ENCODE measurements around the gene UNG.
A peak's percentile ranks its signal among the peaks of the same experiment; 100 is the strongest.

Gene UNG

DNA sequence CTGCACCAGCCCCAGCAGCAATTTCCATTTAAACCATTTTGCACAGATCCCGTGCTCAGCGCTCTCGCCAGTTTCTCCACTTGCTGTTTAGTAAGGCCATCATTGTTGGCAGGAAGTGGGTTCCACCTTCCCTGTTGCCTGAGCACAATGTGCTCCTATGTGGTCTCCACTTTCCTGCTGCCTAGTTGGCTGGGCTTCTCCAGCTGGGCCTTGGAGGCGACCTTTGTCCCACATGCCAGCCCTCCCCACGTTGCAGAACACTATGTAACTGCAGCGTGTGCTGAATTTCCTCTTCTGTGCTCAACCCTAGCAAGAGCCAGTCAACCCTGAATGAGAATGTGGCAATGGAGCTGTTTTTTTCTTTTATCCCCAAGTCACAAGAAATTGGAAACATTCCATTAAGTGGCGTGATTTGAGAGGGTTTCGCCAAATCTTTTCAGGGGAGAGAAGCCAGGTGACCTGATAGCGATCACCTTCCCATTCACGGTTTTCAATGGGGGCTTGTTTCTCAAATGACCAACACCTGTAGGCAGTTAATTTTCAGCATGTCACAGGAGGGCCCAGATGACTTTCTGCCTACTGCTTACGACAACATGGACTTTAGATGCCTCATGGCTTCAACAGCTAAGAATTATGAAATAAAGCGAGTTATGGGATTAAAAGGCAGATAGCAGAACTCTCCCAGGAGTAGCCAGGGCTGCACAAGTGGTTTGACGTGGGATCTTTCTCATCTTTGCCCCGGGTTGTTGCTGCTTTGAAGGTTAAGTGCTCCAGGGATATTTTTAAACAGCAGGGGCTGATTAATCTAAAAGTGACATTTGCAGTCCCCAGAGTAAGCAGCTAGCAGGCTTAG lies 18.6 kb downstream of the UNG start, which contains the start of gene ACACB:
TSS of gene ACACB (plus strand) at position 830 of the 853 bp plus-strand sequence. CDS start 22,819 bp downstream, outside the sequence.
- H3K27me3 ChIP-seq (ENCODE audit: insufficient read depth, poor library complexity, severe bottlenecking) = no peaks in the 10 kb centered on the region
- TF ChIP-seq POLR2AphosphoS5 (IDR thresholded peaks at IDR 0.05; ENCODE audit: low read depth) (peak; percentile 45; the same call in 1 of the 2 replicates), GABPA (IDR thresholded peaks at IDR 0.05; ENCODE audit: low read depth) (no peak)
- peak in 1 of 2 experiments; percentile 80 for DNase-seq (ENCODE audit: low read depth in 1 of 2, low spot score in 1 of 2)
- H3K4me3 ChIP-seq (replicated peaks; ENCODE audit: insufficient read depth, low read length) = no peak within 1 kb of the TSS
- peak within 1 kb of the TSS; percentile 60 for H3K27ac ChIP-seq (replicated peaks)

- no peak for DNase-seq (ENCODE audit: low read depth in 1 of 2, low spot score in 1 of 2)
- TF ChIP-seq REST (IDR thresholded peaks at IDR 0.05; ENCODE audit: insufficient replicate concordance, low read depth) = no peak
- no peak for TF ChIP-seq GABPA (IDR thresholded peaks at IDR 0.05; ENCODE audit: low read depth)
- TF ChIP-seq, protein P1, sequence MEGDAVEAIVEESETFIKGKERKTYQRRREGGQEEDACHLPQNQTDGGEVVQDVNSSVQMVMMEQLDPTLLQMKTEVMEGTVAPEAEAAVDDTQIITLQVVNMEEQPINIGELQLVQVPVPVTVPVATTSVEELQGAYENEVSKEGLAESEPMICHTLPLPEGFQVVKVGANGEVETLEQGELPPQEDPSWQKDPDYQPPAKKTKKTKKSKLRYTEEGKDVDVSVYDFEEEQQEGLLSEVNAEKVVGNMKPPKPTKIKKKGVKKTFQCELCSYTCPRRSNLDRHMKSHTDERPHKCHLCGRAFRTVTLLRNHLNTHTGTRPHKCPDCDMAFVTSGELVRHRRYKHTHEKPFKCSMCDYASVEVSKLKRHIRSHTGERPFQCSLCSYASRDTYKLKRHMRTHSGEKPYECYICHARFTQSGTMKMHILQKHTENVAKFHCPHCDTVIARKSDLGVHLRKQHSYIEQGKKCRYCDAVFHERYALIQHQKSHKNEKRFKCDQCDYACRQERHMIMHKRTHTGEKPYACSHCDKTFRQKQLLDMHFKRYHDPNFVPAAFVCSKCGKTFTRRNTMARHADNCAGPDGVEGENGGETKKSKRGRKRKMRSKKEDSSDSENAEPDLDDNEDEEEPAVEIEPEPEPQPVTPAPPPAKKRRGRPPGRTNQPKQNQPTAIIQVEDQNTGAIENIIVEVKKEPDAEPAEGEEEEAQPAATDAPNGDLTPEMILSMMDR (IDR thresholded peaks at IDR 0.05; ENCODE audit: insufficient read depth, low read length) = no peak
- no peaks in the 10 kb centered on the region for H3K27me3 ChIP-seq (ENCODE audit: insufficient read depth, poor library complexity, severe bottlenecking)
- H3K4me3 ChIP-seq (replicated peaks; ENCODE audit: insufficient read depth, low read length) = no peak overlapping the region
- H3K27ac ChIP-seq (replicated peaks) = peak overlapping the region; percentile 60
These were observed 19.2 kb downstream of the UNG start for GRCh38 chr12:109116611-109116949.

- no peak overlapping the region for H3K27ac ChIP-seq (replicated peaks)
- no peak for DNase-seq (ENCODE audit: low read depth in 1 of 2, low spot score in 1 of 2)
- H3K27me3 ChIP-seq (ENCODE audit: insufficient read depth, poor library complexity, severe bottlenecking) = no peaks in the 10 kb centered on the region
- no peak overlapping the region for H3K4me3 ChIP-seq (replicated peaks; ENCODE audit: insufficient read depth, low read length)
- TF ChIP-seq GABPA (IDR thresholded peaks at IDR 0.05; ENCODE audit: low read depth) (no peak), REST (IDR thresholded peaks at IDR 0.05; ENCODE audit: insufficient replicate concordance, low read depth) (no peak), SPI1 (IDR thresholded peaks at IDR 0.05; ENCODE audit: borderline replicate concordance, low read depth) (no peak), POLR2AphosphoS5 (IDR thresholded peaks at IDR 0.05; ENCODE audit: low read depth) (no peak)
- TF ChIP-seq, protein P1 (IDR thresholded peaks at IDR 0.05; ENCODE audit: insufficient read depth, low read length) = no peak
These were observed 22.7 kb downstream of the UNG start for GRCh38 chr12:109120095-109120494.

GRCh38 chr12:109120557-109120956 lies 23.2 kb downstream of the UNG start:
- TF ChIP-seq REST (IDR thresholded peaks at IDR 0.05; ENCODE audit: insufficient replicate concordance, low read depth) (no peak), SPI1 (IDR thresholded peaks at IDR 0.05; ENCODE audit: borderline replicate concordance, low read depth) (no peak)
- TF ChIP-seq, protein P1 (IDR thresholded peaks at IDR 0.05; ENCODE audit: insufficient read depth, low read length) = no peak
- H3K27me3 ChIP-seq (ENCODE audit: insufficient read depth, poor library complexity, severe bottlenecking) = no peaks in the 10 kb centered on the region
- no peak overlapping the region for H3K27ac ChIP-seq (replicated peaks)
- no peak for DNase-seq (ENCODE audit: low read depth in 1 of 2, low spot score in 1 of 2)
- H3K4me3 ChIP-seq (replicated peaks; ENCODE audit: insufficient read depth, low read length) = no peak overlapping the region

Measured in HL-60 (cell line).